Thoracic aorta (tissue), 2 donors: ENCODE results near the gene MED27. TPM values are rescaled to one million over a fixed set of nuclear protein-coding genes. Genes with fewer than 3 reads are reported as not detected.
"Not testable (repeated sequence)": the region's sequence is repeated elsewhere in the genome, so short reads cannot be mapped to it uniquely, and the experiment has no call there.

Source experiments
- ATAC-seq: fragments of 150-250 bp; one replicate; pipeline ENCODE4 v1.8.0; 2017; ENCODE audit warnings: low read depth; ENCODE audit not compliant: insufficient number of reproducible peaks, low FRiP score
- DNase-seq: peaks from one replicate; pipeline ENCODE4 v3.0.0-alpha.2; 2020; ENCODE audit warnings: low spot score
- H3K27ac ChIP-seq, 2 donors: fragments of 200-600 bp; sonication (generic); 1 replicate in 1 of 2; 2 replicates in 1 of 2; pipeline ENCODE4 v1.5.1; 2016; ENCODE audit warnings: mild to moderate bottlenecking in 2 of 2, moderate library complexity in 2 of 2
- H3K27me3 ChIP-seq: fragments of 200-600 bp; sonication (generic); replicated peaks from 2 replicates; pipeline ENCODE4 v1.6.0; 2016; ENCODE audit warnings: mild to moderate bottlenecking; ENCODE audit not compliant: insufficient read depth
- H3K36me3 ChIP-seq: fragments of 200-600 bp; sonication (generic); one replicate; pipeline ENCODE4 v1.5.1; 2016
- H3K4me1 ChIP-seq, 2 donors: fragments of 200-600 bp; sonication (generic); 1 replicate in 1 of 2; 2 replicates in 1 of 2; pipeline versions ENCODE4 v1.5.1 to v1.6.0; 2016; ENCODE audit warnings: low read depth in 2 of 2, mild to moderate bottlenecking in 1 of 2; ENCODE audit not compliant: control insufficient read depth in 1 of 2
- H3K4me3 ChIP-seq: fragments of 200-600 bp; sonication (generic); 2 replicates; pipeline ENCODE4 v1.5.1; 2016; ENCODE audit warnings: mild to moderate bottlenecking
- H3K9me3 ChIP-seq: fragments of 200-600 bp; sonication (generic); 2 replicates; pipeline ENCODE4 v1.5.1; 2016
- total RNA-seq, 2 donors: library from RNA; depleted of rRNA; stranded (reverse); fragments of >200 nt; gene quantifications; one replicate each; pipeline versions ENCODE4 v1.1.0 to v1.2.3, GENCODE V29; 2016
- TF ChIP-seq, protein P1 (sequence below): fragments of 200-600 bp; sonication (generic); IDR thresholded peaks from one replicate; pipeline ENCODE4 v1.5.1; 2019; ENCODE audit warnings: antibody characterized with exemption

MED27 gene
- total RNA-seq, 2 donors from 2014 or later: 19.3 to 26.5 TPM

DNA sequence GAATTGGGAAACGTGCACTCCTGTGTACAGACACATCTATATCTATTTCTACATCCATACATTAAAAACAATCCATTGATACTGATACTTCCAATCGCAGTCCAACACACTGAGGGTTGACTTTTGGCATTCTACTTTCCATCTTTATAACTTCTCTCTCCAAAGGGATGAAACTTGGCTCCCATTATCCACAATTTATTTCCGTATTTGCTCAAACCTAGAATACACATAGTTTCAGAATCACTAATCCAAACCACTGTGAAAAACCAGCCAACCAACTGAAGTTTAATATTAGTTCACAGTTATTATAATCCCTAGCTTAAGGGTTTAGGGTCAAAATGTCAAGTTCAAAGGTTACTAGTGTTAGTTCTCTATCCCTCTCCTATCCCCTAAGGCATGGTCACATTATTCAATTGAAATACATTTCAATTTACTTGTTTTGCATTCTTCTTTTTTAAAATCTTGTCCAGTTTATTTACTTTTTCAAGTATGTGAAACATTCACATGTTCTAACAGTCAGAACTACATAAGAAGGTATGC is 156.5 kb downstream of the MED27 start:
- Histone ChIP-seq H3K27ac (no peak overlapping the region), H3K9me3 (no peaks in the 10 kb centered on the region), H3K27me3 (no peaks in the 10 kb centered on the region), H3K4me1 (no peaks in the 10 kb centered on the region), H3K36me3 (no peaks in the 10 kb centered on the region), H3K4me3 (no peak overlapping the region)
- ATAC-seq: no peak
- DNase-seq: no peak
- TF ChIP-seq, protein P1, sequence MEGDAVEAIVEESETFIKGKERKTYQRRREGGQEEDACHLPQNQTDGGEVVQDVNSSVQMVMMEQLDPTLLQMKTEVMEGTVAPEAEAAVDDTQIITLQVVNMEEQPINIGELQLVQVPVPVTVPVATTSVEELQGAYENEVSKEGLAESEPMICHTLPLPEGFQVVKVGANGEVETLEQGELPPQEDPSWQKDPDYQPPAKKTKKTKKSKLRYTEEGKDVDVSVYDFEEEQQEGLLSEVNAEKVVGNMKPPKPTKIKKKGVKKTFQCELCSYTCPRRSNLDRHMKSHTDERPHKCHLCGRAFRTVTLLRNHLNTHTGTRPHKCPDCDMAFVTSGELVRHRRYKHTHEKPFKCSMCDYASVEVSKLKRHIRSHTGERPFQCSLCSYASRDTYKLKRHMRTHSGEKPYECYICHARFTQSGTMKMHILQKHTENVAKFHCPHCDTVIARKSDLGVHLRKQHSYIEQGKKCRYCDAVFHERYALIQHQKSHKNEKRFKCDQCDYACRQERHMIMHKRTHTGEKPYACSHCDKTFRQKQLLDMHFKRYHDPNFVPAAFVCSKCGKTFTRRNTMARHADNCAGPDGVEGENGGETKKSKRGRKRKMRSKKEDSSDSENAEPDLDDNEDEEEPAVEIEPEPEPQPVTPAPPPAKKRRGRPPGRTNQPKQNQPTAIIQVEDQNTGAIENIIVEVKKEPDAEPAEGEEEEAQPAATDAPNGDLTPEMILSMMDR: no peak

DNA sequence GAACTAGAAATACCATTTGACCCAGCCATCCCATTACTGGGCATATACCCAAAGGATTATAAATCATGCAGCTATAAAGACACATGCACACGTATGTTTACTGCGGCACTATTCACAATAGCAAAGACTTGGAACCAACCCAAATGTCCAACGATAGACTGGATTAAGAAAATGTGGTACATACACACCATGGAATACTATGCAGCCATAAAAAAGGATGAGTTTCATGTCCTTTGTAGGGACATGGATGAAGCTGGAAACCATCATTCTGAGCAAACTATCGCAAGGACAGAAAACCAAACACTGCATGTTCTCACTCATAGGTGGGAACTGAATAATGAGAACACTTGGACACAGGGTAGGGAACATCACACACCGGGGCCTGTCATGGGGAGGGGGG is 158.0 kb downstream of the MED27 start:
- not testable (repeated sequence) for H3K9me3 ChIP-seq, H3K36me3 ChIP-seq, H3K4me1 ChIP-seq, H3K27me3 ChIP-seq, DNase-seq, H3K27ac ChIP-seq, ATAC-seq, H3K4me3 ChIP-seq

DNA sequence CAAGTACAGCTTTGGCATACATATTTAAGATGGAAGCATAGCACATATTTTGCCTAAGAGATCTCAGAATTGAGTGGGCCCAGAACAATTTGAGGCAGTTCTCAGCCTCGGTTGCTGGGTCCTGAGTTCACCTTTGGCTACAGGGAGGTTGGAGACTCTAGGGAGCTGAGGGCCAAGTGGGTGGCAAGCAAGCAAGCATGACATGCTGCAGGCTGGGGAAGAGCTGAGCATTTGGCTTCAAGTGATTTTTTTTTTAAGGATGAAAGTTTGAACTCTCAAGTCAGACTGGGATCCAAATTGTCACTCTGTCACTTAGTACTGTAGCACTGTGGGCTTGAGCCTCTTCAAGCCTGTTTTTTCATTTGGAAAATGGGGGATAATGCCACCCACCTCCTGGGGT is 160.5 kb downstream of the MED27 start:
- Histone ChIP-seq H3K9me3 (no peaks in the 10 kb centered on the region), H3K36me3 (no peaks in the 10 kb centered on the region), H3K27me3 (no peaks in the 10 kb centered on the region), H3K27ac (no peak overlapping the region), H3K4me1 (no peaks in the 10 kb centered on the region), H3K4me3 (no peak overlapping the region)
- TF ChIP-seq, protein P1: no peak
- ATAC-seq (no peak), DNase-seq (no peak)

DNA sequence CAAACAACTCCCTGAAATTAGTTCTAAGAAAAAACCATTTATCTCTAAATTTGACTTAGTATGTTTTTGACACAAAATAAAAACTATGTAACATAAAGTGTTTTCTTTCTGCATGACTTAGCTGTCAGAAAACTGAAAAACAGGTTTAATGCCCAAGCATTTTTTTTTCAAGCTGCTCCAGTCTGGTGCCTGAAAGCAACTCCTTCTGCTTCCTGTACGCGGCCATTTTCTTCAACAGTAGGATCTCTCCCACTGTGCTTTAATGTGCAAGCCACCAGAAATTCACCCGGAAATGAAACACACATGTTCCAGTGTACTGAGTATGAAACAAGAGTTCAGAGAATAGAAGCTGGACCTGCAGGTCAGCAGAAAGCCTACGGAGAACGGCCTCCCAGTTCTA is 161.2 kb downstream of the MED27 start:
- ATAC-seq: no peak
- no peaks in the 10 kb centered on the region for H3K4me1 ChIP-seq
- H3K36me3 ChIP-seq: no peaks in the 10 kb centered on the region
- H3K4me3 ChIP-seq: no peak overlapping the region
- no peaks in the 10 kb centered on the region for H3K9me3 ChIP-seq
- DNase-seq: no peak
- H3K27ac ChIP-seq: no peak overlapping the region
- TF ChIP-seq, protein P1: no peak
- no peaks in the 10 kb centered on the region for H3K27me3 ChIP-seq

DNA sequence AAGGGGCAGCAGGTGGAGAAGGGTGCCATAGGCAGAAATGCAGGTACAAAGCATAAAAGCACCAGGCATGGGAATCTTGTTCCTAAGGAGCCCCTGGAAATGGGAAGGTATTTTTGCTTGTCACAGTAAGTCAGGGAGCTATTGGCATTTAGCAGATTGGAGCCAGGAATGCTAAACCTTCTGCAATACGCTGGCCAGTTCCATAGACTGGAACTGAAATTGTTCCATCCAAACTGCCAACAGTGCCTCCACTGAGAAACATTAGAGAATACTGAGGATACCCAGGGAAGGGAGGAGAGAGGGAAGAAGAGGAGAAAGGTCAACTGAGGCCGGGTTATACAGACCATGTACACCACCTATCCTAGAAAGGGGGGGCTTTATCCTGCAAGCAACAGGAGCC is 162.7 kb downstream of the MED27 start:
- DNase-seq (no peak), ATAC-seq (no peak)
- Histone ChIP-seq H3K4me3 (no peak overlapping the region), H3K27me3 (no peaks in the 10 kb centered on the region), H3K4me1 (no peaks in the 10 kb centered on the region), H3K9me3 (no peaks in the 10 kb centered on the region), H3K36me3 (no peaks in the 10 kb centered on the region), H3K27ac (no peak overlapping the region)
- TF ChIP-seq, protein P1: no peak

DNA sequence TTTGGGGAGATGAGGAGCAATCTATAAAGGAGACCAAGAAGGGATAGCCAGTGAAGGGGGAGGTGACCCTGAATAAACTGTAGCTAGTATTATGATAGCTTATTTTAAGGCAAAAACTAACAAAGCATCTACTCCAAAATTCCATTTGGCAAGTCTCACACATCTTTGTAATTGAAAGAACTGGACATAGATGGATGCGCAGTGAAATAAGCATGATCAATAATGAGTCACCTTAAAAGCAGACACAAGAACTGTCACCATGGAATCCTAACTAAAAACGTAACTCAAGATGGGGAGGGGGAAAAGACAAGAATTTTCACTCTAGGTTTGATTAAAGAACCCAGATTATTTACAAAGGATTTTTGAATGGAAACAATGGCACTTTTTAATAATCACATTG is 164.5 kb downstream of the MED27 start:
- H3K4me1 ChIP-seq: no peaks in the 10 kb centered on the region
- ATAC-seq (no peak), DNase-seq (no peak)
- no peaks in the 10 kb centered on the region for H3K36me3 ChIP-seq
- H3K27me3 ChIP-seq: no peaks in the 10 kb centered on the region
- H3K9me3 ChIP-seq: no peaks in the 10 kb centered on the region
- TF ChIP-seq, protein P1: no peak
- H3K27ac ChIP-seq: no peak overlapping the region
- H3K4me3 ChIP-seq: no peak overlapping the region
